GM19193 (cell line): ENCODE data around the gene IDH3G.
A peak's percentile ranks its signal among the peaks of the same experiment; 100 is the strongest.

Experiments used
- POLR2A ChIP-seq: IDR thresholded peaks from 4 replicates; pipeline ENCODE4 v1.6.1; 2011; ENCODE audit not compliant: insufficient read depth, insufficient read length; ENCODE audit errors: extremely low read depth

Gene IDH3G

DNA sequence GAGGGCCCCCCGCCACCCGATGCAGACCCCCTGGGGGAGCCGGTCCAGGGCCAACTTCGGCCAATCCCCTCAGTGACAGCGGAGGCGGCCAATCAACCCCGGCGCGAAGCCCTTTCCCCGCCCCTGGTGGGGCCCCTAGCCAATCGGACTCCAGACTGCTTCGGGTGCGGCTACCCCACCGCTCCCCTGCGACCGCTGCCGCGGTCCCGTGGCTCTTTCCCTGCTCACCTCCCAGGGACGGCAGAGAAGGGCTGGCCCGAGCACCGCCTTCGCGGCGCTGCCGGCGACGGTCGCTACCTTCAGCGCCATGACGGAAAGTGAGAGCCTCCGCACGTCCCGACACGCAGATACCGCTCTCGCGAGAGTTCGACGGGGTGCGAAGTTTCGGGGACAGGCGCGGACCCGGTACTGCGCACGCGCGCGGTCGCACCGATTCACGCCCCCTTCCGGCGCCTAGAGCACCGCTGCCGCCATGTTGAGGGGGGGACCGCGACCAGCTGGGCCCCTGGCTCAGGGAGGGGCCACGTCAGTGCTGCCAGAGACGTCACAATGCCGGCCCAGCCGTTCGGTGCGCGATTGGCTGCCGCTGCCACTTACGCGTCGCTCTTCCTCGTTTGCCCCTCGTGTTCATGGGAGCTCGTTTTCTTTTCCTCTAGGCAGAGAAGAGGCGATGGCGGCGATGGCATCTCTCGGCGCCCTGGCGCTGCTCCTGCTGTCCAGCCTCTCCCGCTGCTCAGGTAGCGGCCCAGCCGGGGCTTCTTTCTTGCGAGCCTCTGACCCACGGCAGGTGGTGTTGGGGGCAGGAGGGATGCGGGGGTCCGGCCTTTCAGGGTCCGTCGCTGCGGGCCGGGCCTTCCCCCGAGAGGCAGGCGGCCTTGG is at the start of gene IDH3G, which contains the start of gene SSR4:
TSS of gene IDH3G (minus strand) at position 358 of the 879 bp plus-strand sequence. CDS start at position 309, 49 bp downstream.
TSS of gene SSR4 (plus strand) at position 651 of the 879 bp plus-strand sequence. CDS start at position 671, 20 bp downstream.
- peak; percentile 79 for TF ChIP-seq POLR2A

DNA sequence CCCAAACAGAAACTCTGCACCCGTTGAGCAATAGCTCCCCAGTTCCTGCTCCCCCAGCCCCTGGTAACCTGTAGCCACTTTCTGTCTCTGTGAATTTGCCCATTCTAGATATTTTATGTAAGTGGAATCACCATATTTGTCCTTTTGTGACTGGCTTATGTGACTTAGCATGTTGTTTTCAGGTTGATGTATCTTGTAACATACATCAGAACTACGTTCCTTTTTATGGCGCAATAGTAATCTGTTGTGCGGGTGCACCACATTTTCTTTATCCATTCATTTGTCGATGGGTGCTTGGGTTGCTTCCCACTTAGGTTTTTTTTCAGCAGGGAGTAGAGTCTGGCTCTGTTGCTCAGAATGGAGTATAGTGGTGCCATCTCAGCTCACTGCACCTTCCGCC is 42.7 kb upstream of the IDH3G start:
- TF ChIP-seq POLR2A = no peak

GRCh38 chrX:153832728-153833127 is 38.6 kb upstream of the IDH3G start:
- TF ChIP-seq POLR2A = no peak

DNA sequence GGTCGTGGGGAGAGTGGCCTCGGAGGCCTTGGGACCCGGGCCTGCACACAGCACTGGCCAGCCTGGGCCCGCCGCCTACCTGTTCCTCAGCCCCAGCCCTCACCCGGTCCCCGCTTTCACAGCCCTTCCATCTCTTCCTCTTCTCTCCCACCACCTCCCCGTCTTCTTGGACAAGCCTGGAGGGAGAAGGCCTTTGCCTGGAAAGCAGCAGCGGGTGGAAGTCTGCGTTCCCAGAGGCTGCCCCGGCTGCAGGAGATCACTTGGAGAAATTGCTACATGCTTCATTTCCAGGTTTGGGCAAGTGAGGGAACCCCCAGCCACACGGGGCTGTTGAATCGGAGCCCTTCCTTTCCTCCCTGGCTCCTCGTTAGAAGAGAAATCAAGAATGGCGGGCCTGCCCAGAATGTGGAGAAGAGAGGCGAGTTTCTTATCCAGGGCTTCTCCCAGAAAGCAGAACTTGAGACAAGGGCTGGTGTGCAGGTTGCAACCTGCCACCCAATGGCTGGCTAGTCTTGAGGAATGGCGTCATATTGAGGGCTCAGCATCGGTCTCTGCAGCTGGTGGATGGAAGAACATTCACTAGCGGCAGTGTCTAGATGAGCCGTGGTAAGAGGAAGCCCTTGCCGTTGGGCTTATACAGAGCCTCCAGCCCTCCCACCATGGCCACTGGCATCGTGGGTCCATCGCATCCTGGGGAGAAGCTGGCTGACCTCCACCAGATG is 37.4 kb upstream of the IDH3G start:
- no peak for TF ChIP-seq POLR2A

GRCh38 chrX:153830640-153831428 is 36.7 kb upstream of the IDH3G start:
- no peak for TF ChIP-seq POLR2A

GRCh38 chrX:153829799-153830639 is 35.8 kb upstream of the IDH3G start, which contains the start of gene PDZD4:
Gene PDZD4 (minus strand): TSS chrX:153830544. CDS start chrX:153830298, 246 bp downstream.
- TF ChIP-seq POLR2A = no peak

- no peak for TF ChIP-seq POLR2A
These were observed 35.3 kb upstream of the IDH3G start for GRCh38 chrX:153829549-153829798.

DNA sequence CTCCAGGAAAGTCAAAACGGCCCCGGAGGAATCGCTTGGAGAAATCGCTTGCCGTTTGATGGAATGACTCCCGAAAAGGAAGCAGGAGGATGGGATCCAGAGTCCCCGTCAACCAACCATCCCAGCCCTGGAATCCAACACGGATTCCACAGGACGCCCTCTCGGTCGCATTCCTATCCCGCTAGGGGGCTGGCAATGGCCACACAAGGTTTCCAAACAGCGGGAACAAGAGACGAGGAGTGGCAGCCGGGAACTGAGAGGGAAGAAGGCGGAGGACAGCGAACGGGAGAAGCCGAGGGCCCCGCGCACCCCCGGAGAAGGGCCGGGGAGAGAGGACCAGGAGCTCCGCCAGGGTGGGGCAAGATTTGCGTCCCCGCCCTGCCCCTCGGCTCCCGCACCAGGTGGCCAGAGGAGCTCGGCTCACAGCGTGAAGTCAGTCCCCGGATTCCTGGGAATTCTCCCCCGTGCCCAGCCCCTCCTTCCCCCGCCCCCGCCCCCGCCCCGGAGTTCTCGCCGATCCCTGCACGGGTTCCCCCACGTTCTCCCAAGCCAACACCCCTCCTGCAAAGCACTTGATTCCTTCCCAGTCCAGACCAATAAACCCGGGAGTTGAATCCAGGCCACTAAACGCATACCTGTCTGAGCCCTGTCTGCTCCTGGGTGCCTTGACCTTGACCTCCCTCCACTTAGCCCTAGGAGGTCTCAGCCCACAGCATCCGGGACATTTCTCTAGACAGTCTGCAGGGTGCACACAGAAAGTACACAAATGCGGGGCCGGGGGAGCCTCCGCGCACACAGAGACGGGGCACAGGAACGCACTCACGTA is 34.8 kb upstream of the IDH3G start:
- no peak for TF ChIP-seq POLR2A

- no peak for TF ChIP-seq POLR2A
These were observed 34.1 kb upstream of the IDH3G start for GRCh38 chrX:153828308-153828707.

- no peak for TF ChIP-seq POLR2A
These were observed 33.7 kb upstream of the IDH3G start for GRCh38 chrX:153827903-153828302.

DNA sequence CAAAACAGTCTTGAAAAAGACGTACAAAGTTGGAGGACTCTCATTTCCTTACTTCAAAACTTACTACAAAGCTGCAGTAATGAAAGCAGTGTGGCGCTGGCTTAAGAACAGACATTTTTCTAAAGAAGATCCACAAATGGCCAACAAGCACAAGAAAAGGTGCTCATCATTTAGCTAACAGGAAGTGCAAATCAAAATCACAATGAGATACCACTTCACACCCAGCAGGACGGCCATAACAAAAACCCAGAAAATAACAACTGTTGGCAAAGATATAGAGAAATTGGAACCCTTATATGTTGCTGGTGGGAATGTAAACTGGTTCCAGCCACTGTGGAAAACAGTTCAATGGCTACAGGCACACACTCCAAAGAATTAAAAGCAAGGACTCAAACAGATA is 32.8 kb upstream of the IDH3G start:
- no peak for TF ChIP-seq POLR2A

GRCh38 chrX:153825042-153825441 is 30.9 kb upstream of the IDH3G start:
- no peak for TF ChIP-seq POLR2A

- no peak for TF ChIP-seq POLR2A
These were observed 30.2 kb upstream of the IDH3G start for GRCh38 chrX:153824348-153824747.

GRCh38 chrX:153821066-153821465 is 26.9 kb upstream of the IDH3G start:
- TF ChIP-seq POLR2A = no peak

- no peak for TF ChIP-seq POLR2A
These were observed 26.4 kb upstream of the IDH3G start for GRCh38 chrX:153820601-153821000.
